Ishikawa (cell line): Measurements from ENCODE around the gene LCP1.

Experiments used
- CEBPB ChIP-seq: IDR thresholded peaks from 2 replicates; pipeline ENCODE4 v1.6.1; 2012
- CREB1 ChIP-seq: IDR thresholded peaks from 2 replicates; pipeline ENCODE4 v1.6.1; 2012; ENCODE audit warnings: low read depth
- FOXM1 ChIP-seq: IDR thresholded peaks from 2 replicates; pipeline ENCODE4 v1.6.1; 2012; ENCODE audit warnings: low read depth, borderline replicate concordance
- TAF1 ChIP-seq: IDR thresholded peaks from 2 replicates; pipeline ENCODE4 v1.6.1; 2012; ENCODE audit warnings: low read depth, mild to moderate bottlenecking
- YY1 ChIP-seq: IDR thresholded peaks from 2 replicates; pipeline ENCODE4 v1.6.1; 2012; ENCODE audit warnings: low read depth
- ZBTB7A ChIP-seq: IDR thresholded peaks from 2 replicates; pipeline ENCODE4 v1.6.1; 2012; ENCODE audit warnings: low read depth
- TF ChIP-seq, protein P1 (sequence below): IDR thresholded peaks from 2 replicates; pipeline ENCODE4 v1.6.1; 2012; ENCODE audit warnings: low read depth, mild to moderate bottlenecking

GRCh38 chr13:46124531-46124966, 57.4 kb downstream of the LCP1 start:
- TF ChIP-seq CREB1 (no peak), TAF1 (no peak), YY1 (no peak), CEBPB (no peak), FOXM1 (no peak), ZBTB7A (no peak)
- TF ChIP-seq, protein P1, sequence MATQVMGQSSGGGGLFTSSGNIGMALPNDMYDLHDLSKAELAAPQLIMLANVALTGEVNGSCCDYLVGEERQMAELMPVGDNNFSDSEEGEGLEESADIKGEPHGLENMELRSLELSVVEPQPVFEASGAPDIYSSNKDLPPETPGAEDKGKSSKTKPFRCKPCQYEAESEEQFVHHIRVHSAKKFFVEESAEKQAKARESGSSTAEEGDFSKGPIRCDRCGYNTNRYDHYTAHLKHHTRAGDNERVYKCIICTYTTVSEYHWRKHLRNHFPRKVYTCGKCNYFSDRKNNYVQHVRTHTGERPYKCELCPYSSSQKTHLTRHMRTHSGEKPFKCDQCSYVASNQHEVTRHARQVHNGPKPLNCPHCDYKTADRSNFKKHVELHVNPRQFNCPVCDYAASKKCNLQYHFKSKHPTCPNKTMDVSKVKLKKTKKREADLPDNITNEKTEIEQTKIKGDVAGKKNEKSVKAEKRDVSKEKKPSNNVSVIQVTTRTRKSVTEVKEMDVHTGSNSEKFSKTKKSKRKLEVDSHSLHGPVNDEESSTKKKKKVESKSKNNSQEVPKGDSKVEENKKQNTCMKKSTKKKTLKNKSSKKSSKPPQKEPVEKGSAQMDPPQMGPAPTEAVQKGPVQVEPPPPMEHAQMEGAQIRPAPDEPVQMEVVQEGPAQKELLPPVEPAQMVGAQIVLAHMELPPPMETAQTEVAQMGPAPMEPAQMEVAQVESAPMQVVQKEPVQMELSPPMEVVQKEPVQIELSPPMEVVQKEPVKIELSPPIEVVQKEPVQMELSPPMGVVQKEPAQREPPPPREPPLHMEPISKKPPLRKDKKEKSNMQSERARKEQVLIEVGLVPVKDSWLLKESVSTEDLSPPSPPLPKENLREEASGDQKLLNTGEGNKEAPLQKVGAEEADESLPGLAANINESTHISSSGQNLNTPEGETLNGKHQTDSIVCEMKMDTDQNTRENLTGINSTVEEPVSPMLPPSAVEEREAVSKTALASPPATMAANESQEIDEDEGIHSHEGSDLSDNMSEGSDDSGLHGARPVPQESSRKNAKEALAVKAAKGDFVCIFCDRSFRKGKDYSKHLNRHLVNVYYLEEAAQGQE = no peak
